GM19099 (cell line): ENCODE results near the gene SCEL.

Source experiments
- POLR2A ChIP-seq: IDR thresholded peaks from 3 replicates; pipeline ENCODE4 v1.6.1; 2011; ENCODE audit warnings: low read depth; ENCODE audit not compliant: insufficient read length; ENCODE audit errors: extremely low read depth

SCEL gene

GRCh38 chr13:77687799-77688198 is 152.3 kb downstream of the SCEL start:
- no peak for TF ChIP-seq POLR2A

DNA sequence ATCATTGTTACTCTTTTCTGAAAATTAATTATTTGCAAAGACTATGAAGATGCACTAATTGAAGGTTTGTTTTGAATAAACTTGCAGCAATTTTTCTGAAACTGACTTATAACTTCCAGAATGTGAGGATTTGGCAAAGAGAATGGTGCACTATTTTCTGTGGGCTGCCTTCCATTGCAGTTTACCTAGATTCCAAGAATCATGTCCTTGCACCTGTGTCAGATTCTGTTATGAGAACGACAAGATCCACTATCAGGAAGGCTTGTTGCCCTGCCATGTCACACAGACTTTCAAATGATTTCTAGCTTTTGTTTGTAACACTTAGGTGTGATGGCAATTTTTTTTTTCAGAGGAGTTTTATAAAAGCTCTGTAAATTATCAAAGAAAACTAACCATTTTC is 156.4 kb downstream of the SCEL start:
- no peak for TF ChIP-seq POLR2A

GRCh38 chr13:77692746-77693448 is 157.4 kb downstream of the SCEL start:
- no peak for TF ChIP-seq POLR2A

DNA sequence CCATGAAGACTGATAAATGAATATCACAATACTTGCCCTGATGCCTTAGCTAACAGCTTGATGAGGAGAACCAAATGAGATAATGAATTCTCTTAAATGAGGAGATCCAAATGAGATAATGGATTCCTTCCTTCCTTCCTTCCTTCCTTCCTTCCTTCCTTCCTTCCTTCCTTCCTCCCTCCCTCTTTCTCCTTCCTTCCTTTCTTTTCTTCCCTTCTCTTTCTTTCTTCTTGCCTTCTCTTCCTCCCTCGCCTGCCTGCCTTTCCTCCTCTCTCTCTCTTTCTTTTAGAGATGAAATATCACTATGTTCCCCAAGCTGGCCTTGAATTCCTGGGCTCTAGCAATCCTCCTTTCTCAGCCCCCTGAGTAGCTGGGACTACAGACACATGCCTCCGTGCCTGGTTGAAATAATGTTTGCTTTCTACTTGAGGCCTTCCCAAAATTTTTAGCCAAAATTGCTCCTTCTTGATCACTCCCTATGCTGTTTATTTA is 158.0 kb downstream of the SCEL start:
- no peak for TF ChIP-seq POLR2A
